ENCODE results near the gene HSPA12A.

DNA sequence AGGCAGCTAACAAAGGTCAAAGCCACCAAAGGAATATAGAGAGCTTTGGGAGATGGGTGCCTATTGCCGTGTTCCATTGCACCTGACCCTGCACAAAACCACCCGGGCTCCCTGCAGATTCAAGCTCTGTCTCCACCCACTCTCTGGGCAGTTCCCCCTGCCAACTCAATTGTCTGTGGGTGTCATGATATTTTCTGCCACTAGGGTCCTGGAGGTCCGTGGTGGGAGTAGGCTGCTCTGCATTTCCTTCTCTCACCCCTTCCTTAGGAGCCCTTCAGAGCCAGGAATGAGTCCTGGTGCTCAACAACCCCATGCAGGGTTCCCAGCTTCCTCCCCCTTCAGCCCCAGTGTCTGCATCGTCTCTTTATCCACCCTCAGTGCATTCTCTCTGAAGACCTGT, 87.5 kb downstream of the HSPA12A start:
- TF ChIP-seq, protein P1, sequence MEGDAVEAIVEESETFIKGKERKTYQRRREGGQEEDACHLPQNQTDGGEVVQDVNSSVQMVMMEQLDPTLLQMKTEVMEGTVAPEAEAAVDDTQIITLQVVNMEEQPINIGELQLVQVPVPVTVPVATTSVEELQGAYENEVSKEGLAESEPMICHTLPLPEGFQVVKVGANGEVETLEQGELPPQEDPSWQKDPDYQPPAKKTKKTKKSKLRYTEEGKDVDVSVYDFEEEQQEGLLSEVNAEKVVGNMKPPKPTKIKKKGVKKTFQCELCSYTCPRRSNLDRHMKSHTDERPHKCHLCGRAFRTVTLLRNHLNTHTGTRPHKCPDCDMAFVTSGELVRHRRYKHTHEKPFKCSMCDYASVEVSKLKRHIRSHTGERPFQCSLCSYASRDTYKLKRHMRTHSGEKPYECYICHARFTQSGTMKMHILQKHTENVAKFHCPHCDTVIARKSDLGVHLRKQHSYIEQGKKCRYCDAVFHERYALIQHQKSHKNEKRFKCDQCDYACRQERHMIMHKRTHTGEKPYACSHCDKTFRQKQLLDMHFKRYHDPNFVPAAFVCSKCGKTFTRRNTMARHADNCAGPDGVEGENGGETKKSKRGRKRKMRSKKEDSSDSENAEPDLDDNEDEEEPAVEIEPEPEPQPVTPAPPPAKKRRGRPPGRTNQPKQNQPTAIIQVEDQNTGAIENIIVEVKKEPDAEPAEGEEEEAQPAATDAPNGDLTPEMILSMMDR (conservative IDR thresholded peaks at IDR 0.05; ENCODE audit: low read depth, low read length), result peak; percentile 50
- no peak for TF ChIP-seq EZH2 (IDR thresholded peaks at IDR 0.05; ENCODE audit: borderline replicate concordance, low read depth, low read length, poor library complexity, severe bottlenecking)

Data from A673 (cell line).